ENCODE measurements around the gene CRYGD.

The CRYGD gene

DNA sequence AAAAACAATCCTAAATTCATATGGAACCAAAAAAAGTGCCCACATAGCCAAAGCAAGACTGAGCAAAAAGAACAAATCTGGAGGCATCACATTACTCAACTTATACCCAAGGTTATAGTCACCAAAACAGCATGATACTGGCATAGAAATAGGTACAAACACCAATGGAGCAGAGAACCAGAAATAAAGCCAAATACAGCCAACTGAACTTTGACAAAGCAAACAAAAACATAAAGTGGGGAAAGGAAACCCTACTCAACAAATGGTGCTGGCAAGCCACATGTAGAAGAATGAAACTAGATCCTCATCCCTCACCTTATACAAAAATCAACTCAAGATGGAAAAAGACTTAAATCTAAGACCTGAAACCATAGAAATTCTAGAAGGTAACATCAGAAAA, 40.5 kb downstream of the CRYGD start:
- DNase-seq (ENCODE audit: low read depth): no peak
- TF ChIP-seq, protein P1, sequence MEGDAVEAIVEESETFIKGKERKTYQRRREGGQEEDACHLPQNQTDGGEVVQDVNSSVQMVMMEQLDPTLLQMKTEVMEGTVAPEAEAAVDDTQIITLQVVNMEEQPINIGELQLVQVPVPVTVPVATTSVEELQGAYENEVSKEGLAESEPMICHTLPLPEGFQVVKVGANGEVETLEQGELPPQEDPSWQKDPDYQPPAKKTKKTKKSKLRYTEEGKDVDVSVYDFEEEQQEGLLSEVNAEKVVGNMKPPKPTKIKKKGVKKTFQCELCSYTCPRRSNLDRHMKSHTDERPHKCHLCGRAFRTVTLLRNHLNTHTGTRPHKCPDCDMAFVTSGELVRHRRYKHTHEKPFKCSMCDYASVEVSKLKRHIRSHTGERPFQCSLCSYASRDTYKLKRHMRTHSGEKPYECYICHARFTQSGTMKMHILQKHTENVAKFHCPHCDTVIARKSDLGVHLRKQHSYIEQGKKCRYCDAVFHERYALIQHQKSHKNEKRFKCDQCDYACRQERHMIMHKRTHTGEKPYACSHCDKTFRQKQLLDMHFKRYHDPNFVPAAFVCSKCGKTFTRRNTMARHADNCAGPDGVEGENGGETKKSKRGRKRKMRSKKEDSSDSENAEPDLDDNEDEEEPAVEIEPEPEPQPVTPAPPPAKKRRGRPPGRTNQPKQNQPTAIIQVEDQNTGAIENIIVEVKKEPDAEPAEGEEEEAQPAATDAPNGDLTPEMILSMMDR (IDR thresholded peaks at IDR 0.05; ENCODE audit: insufficient read depth, low read depth, low read length, missing control alignments): no peak
- H3K4me3 ChIP-seq (ENCODE audit: low read length): no peak overlapping the region

DNA sequence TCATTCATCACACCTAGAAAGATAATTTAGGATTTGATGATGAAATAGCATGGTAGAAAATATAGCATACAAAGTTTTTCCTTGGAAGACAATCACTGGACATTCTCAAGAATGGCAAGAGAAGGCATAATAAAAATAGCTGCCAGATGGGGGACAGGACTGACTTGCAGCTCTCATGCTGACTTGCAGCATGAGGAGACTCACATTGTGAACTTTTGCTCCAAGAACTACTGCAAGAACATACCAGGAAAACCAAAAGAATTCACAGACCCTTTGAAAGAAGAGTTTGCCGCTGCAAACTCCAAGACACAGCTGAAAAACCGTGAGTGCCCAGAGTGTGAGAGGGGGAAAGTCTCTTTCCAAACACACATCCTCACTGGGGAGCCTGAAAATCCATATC, 47.0 kb downstream of the CRYGD start:
- H3K4me3 ChIP-seq (ENCODE audit: low read length): no peak overlapping the region
- TF ChIP-seq, protein P1 (IDR thresholded peaks at IDR 0.05; ENCODE audit: insufficient read depth, low read depth, low read length, missing control alignments): no peak
- no peak for DNase-seq (ENCODE audit: low read depth)

DNA sequence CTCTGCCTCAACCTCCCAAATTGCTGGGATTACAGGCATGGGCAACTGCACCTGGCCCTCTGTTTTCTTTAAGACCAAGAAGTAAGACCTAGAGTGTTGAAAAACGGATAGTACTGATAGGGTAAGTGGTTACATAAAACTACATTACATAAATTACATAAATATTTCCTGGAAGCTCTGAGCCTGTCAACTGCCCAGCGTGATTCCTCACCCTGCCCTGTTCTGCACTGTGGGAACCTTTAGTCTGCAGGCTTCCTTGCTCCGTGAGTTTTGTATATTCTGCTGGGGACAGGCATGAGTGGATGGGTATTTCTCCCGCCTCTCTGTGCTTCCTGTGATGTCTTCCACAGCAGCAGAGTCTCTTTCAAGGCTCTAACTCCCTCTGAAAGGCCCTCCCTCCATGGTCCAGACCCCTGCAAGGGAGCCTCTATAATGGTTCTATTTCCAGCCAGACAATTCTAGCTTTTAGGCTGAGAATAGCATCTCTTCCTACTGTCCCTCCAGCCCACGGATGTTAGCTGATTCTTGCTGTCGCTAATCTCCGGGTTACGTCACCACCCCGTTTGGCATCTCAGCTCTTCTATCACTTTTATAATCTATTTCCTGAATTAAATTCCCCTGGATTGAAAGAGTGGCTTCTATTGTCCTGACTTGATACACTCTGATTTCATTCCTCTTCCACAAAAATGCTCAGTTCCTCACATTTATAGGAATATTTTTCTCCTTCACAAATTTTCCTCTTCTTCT, 49.5 kb downstream of the CRYGD start:
- no peak for DNase-seq (ENCODE audit: low read depth)
- H3K4me3 ChIP-seq (ENCODE audit: low read length): no peak overlapping the region
- TF ChIP-seq, protein P1 (IDR thresholded peaks at IDR 0.05; ENCODE audit: insufficient read depth, low read depth, low read length, missing control alignments): no peak

DNA sequence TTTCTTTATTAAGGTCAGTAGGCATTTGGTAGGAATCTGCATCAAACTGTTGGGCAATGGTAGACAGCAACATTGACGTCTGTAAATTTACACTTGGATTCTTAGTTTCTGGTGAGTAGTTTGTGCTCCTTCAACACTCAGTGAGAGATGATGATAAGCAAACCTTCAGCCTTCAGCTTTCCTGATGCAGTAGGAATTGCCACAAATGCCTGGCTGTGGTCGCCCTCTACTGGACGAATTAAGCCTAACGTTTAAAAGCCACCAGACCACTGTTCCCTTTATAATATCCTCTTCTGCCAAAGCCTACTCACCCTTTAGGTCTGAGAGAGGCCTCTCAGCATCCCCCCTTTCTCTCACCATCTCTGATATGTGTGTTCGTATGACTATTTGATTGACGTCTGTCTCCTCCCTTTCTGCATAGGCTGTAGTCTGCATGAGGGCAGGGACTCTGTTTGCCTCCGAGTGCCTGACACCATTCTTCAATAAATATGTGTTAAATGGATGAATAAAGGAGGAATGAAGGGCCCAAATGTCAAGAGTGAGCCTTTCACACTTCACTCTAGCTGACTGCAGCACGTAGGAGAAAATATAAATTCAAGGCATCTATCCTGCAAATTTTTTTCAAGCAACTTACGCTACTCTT, 52.0 kb downstream of the CRYGD start:
- H3K4me3 ChIP-seq (ENCODE audit: low read length): no peak overlapping the region
- peak; percentile 76 for DNase-seq (ENCODE audit: low read depth)
- TF ChIP-seq, protein P1 (IDR thresholded peaks at IDR 0.05; ENCODE audit: insufficient read depth, low read depth, low read length, missing control alignments): peak; percentile 84
